Esophagus squamous epithelium (tissue), 4 donors: ENCODE results near the gene MLLT3.

Experiments used
- POLR2A ChIP-seq, 4 donors: fragments of 450-650 bp; IDR thresholded peaks; one replicate each; pipeline ENCODE4 v1.6.1; 2017; ENCODE audit warnings: antibody characterized with exemption in 4 of 4, mild to moderate bottlenecking in 4 of 4, moderate library complexity in 3 of 4
- TF ChIP-seq, protein P1 (sequence below), 6 experiments: fragments of 450-650 bp in 4 of 6; fragments of 200-600 bp in 2 of 6; sonication (generic) in 2 of 6; IDR thresholded peaks; one replicate each; pipeline ENCODE4 v1.5.1; 2016 to 2019; ENCODE audit warnings: antibody characterized with exemption in 6 of 6, mild to moderate bottlenecking in 4 of 6, moderate library complexity in 4 of 6

DNA sequence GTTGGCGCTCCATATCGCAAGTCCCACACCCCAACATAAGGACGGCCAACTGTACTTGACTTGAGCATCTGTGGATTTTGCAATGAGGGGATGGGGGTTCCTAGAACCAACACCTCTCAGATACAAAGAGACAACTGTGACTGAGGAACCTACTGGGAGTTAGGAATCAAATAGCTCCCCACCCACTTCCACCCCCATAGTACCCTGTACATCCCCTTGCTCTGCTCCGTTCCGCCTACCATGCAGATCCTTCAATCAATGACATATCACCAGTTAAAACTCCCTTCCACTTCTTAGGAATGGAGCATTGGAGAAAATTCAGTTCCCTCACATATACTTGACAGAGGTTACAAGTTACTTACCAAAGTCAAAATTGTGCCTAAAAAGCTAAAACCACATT lies 140.9 kb downstream of the MLLT3 start:
- TF ChIP-seq, protein P1, sequence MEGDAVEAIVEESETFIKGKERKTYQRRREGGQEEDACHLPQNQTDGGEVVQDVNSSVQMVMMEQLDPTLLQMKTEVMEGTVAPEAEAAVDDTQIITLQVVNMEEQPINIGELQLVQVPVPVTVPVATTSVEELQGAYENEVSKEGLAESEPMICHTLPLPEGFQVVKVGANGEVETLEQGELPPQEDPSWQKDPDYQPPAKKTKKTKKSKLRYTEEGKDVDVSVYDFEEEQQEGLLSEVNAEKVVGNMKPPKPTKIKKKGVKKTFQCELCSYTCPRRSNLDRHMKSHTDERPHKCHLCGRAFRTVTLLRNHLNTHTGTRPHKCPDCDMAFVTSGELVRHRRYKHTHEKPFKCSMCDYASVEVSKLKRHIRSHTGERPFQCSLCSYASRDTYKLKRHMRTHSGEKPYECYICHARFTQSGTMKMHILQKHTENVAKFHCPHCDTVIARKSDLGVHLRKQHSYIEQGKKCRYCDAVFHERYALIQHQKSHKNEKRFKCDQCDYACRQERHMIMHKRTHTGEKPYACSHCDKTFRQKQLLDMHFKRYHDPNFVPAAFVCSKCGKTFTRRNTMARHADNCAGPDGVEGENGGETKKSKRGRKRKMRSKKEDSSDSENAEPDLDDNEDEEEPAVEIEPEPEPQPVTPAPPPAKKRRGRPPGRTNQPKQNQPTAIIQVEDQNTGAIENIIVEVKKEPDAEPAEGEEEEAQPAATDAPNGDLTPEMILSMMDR (IDR thresholded peaks at IDR 0.05) = no peak
- no peak for TF ChIP-seq POLR2A (IDR thresholded peaks at IDR 0.05)
